ENCODE measurements around the gene LGALS7. TPM values are rescaled to one million over a fixed set of nuclear protein-coding genes. Genes with fewer than 3 reads are reported as not detected.
"Not testable (repeated sequence)": the region's sequence is repeated elsewhere in the genome, so short reads cannot be mapped to it uniquely, and the experiment has no call there.

Gene LGALS7
- total RNA-seq, 1 donor from 2014 or later, result not detected

- TF ChIP-seq CTCF (IDR thresholded peaks at IDR 0.05), result no peak
- H3K36me3 Mint-ChIP-seq (ENCODE audit: low read depth), result no peaks in the 10 kb centered on the region
- no peak overlapping the region for H3K27ac Mint-ChIP-seq (ENCODE audit: unreplicated experiment)
- no peaks in the 10 kb centered on the region for H3K4me1 Mint-ChIP-seq (ENCODE audit: low read depth)
- DNase-seq (ENCODE audit: low spot score), result no peak
- H3K27me3 Mint-ChIP-seq (ENCODE audit: low read depth), result peaks cover 24% of the 10 kb centered on the region
- no peak overlapping the region for H3K4me3 Mint-ChIP-seq (ENCODE audit: unreplicated experiment)
- no peaks in the 10 kb centered on the region for H3K9me3 Mint-ChIP-seq (ENCODE audit: low read depth)
Measured at GRCh38 chr19:38781058-38781457, 7.7 kb upstream of the LGALS7 start.

- Mint-ChIP-seq H3K36me3 (ENCODE audit: low read depth) (no peaks in the 10 kb centered on the region), H3K27ac (ENCODE audit: unreplicated experiment) (no peak overlapping the region), H3K27me3 (ENCODE audit: low read depth) (peaks cover 24% of the 10 kb centered on the region), H3K4me3 (ENCODE audit: unreplicated experiment) (no peak overlapping the region), H3K9me3 (ENCODE audit: low read depth) (no peaks in the 10 kb centered on the region), H3K4me1 (ENCODE audit: low read depth) (no peaks in the 10 kb centered on the region)
- TF ChIP-seq CTCF (IDR thresholded peaks at IDR 0.05), result no peak
- DNase-seq (ENCODE audit: low spot score), result no peak
Measured at GRCh38 chr19:38780443-38780842, 7.1 kb upstream of the LGALS7 start.

- H3K36me3 Mint-ChIP-seq (ENCODE audit: low read depth), result no peaks in the 10 kb centered on the region
- no peaks in the 10 kb centered on the region for H3K4me1 Mint-ChIP-seq (ENCODE audit: low read depth)
- H3K9me3 Mint-ChIP-seq (ENCODE audit: low read depth), result no peaks in the 10 kb centered on the region
- no peak for TF ChIP-seq CTCF (IDR thresholded peaks at IDR 0.05)
- no peak overlapping the region for H3K4me3 Mint-ChIP-seq (ENCODE audit: unreplicated experiment)
- H3K27ac Mint-ChIP-seq (ENCODE audit: unreplicated experiment), result no peak overlapping the region
- peaks cover 24% of the 10 kb centered on the region for H3K27me3 Mint-ChIP-seq (ENCODE audit: low read depth)
- no peak for DNase-seq (ENCODE audit: low spot score)
Measured at GRCh38 chr19:38778733-38779132, 5.4 kb upstream of the LGALS7 start.

- Mint-ChIP-seq H3K4me3 (ENCODE audit: unreplicated experiment) (no peak overlapping the region), H3K36me3 (ENCODE audit: low read depth) (no peaks in the 10 kb centered on the region), H3K4me1 (ENCODE audit: low read depth) (no peaks in the 10 kb centered on the region), H3K9me3 (ENCODE audit: low read depth) (no peaks in the 10 kb centered on the region), H3K27me3 (ENCODE audit: low read depth) (peaks cover 5% of the 10 kb centered on the region), H3K27ac (ENCODE audit: unreplicated experiment) (no peak overlapping the region)
- peak; percentile 58 for DNase-seq (ENCODE audit: low spot score)
- TF ChIP-seq CTCF (IDR thresholded peaks at IDR 0.05), result no peak
Measured at GRCh38 chr19:38774181-38774950, 1.0 kb upstream of the LGALS7 start.

- not testable (repeated sequence) for DNase-seq (ENCODE audit: low spot score); H3K36me3 Mint-ChIP-seq (ENCODE audit: low read depth); H3K9me3 Mint-ChIP-seq (ENCODE audit: low read depth); H3K4me3 Mint-ChIP-seq (ENCODE audit: unreplicated experiment); H3K4me1 Mint-ChIP-seq (ENCODE audit: low read depth); H3K27ac Mint-ChIP-seq (ENCODE audit: unreplicated experiment); H3K27me3 Mint-ChIP-seq (ENCODE audit: low read depth)
Measured at GRCh38 chr19:38771569-38771968, 1.7 kb downstream of the LGALS7 start.

GRCh38 chr19:38770949-38771275 lies 2.4 kb downstream of the LGALS7 start:
- not testable (repeated sequence) for H3K27me3 Mint-ChIP-seq (ENCODE audit: low read depth); H3K36me3 Mint-ChIP-seq (ENCODE audit: low read depth); H3K27ac Mint-ChIP-seq (ENCODE audit: unreplicated experiment); H3K4me1 Mint-ChIP-seq (ENCODE audit: low read depth); H3K4me3 Mint-ChIP-seq (ENCODE audit: unreplicated experiment); H3K9me3 Mint-ChIP-seq (ENCODE audit: low read depth); DNase-seq (ENCODE audit: low spot score)

GRCh38 chr19:38770228-38770948 lies 2.9 kb downstream of the LGALS7 start:
- not testable (repeated sequence) for H3K9me3 Mint-ChIP-seq (ENCODE audit: low read depth); H3K4me3 Mint-ChIP-seq (ENCODE audit: unreplicated experiment); H3K4me1 Mint-ChIP-seq (ENCODE audit: low read depth); DNase-seq (ENCODE audit: low spot score); H3K36me3 Mint-ChIP-seq (ENCODE audit: low read depth); H3K27ac Mint-ChIP-seq (ENCODE audit: unreplicated experiment); H3K27me3 Mint-ChIP-seq (ENCODE audit: low read depth)

All from chondrocyte (in vitro differentiated cells).